CD4-positive, alpha-beta T cell treated with Interleukin-17A for 4 hours (primary cell): ENCODE measurements around the gene SSU72.
"Not testable (repeated sequence)": the region's sequence is repeated elsewhere in the genome, so short reads cannot be mapped to it uniquely, and the experiment has no call there.

ENCODE experiments used
- DNase-seq: peaks from one replicate; pipeline ENCODE4 v3.0.0-alpha.2; 2020; ENCODE audit warnings: mixed read lengths

The SSU72 gene

DNA sequence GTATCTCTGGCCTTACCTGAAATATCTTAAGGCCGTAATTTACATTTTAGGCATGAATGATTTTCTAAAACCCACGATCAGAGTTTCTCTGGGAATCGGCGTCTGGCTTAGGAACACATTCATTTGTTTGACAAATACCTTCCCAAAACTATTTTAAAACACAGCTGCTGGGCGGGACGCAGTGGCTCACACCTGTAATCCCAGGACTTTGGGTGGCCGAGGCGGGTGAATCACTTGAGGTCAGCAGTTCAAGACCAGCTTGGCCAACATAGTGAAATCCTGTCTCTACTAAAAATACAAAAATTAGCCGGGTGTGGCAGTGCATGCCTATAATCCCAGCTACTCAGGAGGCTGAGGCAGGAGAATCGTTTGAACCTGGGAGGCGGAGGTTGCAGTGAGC, 17.7 kb downstream of the SSU72 start:
- not testable (repeated sequence) for DNase-seq

DNA sequence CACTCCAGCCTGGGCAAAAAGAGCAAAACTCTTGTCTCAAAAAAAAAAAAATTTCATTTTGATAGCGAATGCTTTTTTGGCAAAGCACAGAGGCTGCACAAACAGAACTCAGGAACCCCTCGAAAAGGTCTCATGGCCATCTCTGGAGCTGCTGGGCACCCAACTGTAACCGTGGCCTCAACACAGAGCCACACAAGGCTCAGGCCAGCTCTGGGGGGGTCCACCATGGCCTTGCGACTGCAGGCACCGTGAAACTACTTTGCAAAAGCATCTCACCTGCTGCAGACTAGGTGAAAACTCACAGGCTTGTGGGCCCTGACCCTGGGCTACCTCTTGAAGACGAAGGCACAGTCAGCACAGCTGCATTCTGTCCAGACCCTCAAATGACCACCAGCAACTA, 18.2 kb downstream of the SSU72 start:
- DNase-seq = no peak

DNA sequence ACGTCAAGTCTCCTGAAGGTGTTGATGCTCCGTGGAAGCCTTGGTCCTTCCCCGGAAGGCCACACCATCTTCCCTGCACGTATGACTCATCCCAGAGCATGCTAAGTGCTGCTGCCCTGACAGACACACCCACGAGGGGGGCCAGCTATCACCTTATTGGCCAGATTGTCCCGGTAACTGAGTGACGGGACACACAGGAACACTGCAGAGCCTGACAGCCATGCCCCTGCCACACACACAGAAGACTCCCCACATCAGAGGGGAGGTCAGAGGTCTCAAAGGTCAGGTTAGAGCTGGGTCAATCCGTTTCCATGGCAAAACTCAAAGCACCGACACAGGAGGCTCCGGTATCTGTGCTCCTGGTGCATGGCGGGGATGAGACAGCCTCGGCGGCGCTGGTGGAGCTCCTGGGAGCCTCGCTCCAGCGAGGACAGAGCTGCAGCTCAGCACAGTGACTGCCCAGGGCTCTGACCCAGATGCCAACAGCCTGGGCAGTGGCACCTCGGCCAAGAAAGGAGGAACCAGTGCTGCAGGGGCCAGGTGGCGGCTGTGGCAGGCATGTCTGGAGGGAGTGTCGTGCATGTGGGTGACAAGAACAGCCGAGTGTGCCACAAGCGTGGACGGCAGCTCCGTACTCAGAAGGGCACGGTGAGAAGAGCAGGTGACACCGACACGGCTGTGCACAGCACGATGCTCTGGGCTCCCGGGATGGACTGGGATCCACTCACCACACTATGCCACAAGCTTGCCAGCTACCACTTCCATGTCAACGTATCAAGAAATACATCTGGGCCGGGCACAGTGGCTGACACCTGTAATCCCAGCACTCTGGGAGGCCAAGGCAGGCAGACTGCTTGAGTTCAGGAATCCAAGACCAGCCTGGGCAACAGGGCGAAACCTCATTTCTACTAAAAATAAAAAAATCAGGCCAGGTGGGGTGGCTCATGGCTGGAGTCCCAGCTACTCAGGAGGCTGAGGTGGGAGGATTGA, 19.4 kb downstream of the SSU72 start:
- DNase-seq = no peak

GRCh38 chr1:1554550-1554925, 20.1 kb downstream of the SSU72 start:
- DNase-seq = no peak

- DNase-seq = no peak
These were observed 20.7 kb downstream of the SSU72 start for GRCh38 chr1:1553821-1554494.

DNA sequence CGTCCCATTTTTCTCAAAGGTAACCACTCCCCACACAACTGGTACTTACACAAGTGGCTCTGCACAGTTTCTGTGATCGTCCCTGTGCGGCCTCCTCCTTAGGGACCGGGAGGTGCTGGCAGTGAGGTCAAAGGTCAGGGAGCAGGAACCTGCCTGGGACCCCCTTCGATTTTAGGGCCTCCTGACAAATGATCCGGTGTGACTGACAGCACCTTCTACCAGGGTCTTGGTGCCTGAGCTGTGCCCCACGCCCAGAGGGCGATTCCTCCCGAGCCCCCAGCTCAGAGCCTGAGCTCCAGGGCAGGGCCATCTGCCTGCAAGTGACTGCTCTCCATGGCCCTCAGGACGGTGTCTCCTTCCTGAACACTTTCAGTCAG, 22.4 kb downstream of the SSU72 start:
- no peak for DNase-seq

DNA sequence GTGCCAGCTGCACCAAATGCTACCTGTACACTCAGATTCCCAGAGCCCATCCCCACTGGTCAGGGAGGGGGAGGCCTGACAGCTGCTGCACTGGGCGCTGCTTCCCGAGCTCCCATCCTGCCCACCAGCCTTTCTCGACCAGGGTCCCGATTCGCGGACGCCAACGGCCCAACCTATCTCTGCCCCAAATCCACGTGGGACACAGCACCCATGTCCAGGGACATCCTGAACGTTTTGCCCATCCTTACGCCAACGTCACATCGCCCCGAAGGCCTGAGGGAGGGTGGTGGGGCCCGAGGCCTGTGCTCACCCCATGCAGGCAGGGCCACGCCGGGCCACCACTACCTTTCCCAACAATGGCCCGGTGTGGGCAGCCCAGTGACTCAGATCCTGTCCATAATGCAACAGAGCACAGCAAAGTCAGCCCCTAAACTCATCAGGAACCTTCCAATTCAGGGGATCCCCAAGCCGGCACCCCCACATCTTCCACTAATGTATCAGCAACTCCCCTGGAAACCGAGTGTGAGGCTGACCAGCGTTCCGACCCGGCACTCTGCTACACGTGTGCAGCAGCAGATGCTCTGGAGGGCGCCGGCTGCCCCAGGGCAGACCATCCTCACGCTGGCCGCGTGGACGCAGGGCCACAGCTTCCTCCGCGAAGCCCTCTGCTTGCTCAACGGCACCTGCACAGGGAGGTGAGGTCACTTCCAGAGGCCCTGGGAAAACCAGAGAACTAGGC, 23.0 kb downstream of the SSU72 start:
- no peak for DNase-seq

GRCh38 chr1:1550591-1551432, 23.9 kb downstream of the SSU72 start:
- no peak for DNase-seq

DNA sequence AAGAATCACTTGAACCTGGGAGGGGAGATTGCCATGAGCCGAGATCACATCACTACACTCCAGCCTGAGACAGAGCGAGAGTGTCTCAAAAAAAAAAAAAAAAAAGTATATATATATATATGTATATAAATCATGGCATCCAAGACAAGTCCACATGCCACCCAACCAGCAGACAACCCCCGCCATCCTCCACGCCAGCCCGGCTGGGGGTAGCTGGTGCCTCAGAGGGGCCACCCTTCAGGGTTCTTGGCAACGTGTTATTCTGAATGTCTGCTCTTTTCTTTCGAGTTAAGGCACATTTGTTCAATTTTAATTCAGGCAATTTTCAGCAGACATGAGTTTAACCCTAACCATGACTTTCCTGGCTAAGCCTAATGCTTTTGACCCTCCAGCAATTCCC, 24.6 kb downstream of the SSU72 start:
- DNase-seq = no peak

DNA sequence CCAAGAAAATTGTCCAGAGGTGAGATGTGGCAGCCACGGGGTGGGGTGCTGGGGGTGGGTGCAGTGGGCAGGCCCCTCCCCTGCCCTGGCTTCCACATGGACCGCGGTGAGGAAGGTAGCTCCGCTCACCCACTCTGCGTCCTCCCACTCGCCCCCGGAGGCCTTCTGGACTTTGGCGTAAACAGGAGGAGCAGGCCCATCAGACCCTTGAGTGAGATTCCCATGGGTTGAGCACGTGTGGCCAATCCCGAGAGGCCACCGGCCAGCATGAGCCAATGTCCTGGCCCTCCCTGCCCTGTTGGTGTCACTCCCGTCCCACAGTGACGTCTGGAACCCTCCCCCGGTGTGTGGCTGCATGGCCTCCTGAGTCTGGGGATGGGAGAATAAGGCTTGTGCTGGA, 26.1 kb downstream of the SSU72 start:
- DNase-seq = no peak

GRCh38 chr1:1547476-1547875, 27.2 kb downstream of the SSU72 start:
- DNase-seq = no peak

- no peak for DNase-seq
These were observed 27.7 kb downstream of the SSU72 start for GRCh38 chr1:1547011-1547410.

DNA sequence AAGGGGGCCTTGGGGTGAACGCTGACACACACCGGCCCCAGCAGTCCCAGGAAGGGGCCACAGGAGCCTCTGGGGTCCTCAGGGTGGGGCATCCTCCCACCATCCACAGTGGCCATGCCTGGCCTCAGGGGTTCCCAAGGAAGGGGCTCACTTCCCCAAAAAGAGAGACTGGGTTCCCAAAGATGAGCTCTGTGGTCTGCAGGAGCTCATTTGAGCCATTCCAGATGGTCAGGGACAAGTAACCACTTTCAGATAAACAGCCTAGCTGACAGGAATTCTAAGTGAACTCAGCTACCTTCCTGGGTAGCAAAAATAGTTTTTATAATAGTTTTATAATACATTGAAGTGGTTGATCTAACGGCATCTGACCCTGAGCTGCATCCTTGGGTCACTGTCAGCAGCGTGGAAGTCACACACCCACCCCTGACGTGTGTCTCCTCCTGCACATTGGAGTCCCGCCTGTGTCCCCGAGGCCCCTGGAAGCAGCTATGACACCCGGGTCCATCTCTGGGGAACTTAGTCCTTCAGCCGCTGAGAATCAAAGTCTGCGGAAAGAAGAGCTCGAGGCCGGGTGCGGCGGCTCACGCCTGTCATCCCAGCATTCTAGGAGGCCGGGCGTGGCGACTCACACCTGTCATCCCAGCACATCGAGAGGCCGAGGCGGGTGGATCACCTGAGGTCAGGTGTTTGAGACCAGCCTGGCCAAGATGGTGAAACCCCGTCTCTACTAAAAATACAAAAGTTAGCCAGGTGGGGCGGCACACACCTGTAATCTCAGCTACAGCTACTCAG, 28.5 kb downstream of the SSU72 start:
- DNase-seq = no peak

DNA sequence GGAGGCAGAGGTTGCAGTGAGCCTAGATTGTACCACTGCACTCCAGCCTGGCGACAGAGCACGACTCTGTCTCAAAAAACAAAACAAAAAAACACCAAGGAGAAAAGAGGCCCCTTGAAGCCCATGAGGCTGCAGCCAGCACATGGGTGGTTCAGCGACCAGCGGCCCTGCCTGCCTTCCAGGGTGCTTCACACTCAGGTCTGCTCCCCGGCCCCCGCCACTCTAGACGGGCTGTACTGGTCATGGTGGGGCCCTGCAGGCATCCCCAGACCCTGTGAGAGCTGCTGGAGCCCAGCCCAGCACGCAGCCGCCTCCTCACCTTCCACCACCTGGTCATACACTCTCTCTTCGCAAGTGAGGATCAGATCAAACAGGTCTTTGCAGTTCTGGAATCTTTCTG, 30.1 kb downstream of the SSU72 start:
- no peak for DNase-seq

GRCh38 chr1:1543706-1544099, 31.0 kb downstream of the SSU72 start:
- no peak for DNase-seq

- no peak for DNase-seq
These were observed 31.6 kb downstream of the SSU72 start for GRCh38 chr1:1542766-1543705.

DNA sequence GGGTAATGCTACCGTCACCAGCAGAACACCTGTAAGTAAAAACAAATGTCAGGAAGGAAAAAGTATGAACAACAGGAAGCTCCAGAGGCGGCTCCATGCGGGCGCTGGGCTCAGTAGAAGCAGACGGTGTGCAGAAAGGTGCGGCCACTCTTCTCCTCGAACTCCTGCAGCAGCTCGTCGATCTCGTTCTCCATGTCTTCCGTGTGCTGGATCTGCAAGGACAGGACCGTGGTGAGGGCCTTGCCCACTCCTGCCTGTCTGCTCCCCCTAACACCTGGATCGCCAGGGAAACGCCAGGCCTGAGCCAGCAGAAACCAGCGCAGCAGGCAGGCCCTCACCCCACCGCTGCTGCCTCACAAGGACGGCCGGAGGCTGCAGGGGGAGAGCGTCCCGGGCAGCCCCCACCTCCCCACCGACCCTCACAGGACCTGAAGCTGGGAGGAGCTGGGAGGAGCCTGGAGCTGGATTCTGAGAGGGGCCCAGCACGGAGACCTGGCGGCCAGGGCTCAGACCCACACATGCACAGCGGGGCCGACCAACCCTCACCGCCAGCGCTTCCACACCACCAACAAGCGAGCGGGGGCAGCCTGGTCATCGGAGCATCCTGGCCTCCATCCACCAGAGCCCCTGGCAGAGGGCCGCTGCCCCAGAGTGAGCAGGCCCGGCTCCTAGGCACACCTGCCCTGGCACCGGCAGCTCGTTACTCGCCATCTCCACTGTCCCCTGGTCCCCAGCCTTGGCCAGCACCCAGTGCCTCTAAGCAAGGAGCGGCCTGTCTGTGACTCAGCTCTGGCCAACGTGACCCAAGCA, 32.5 kb downstream of the SSU72 start:
- no peak for DNase-seq

- no peak for DNase-seq
These were observed 33.6 kb downstream of the SSU72 start for GRCh38 chr1:1540818-1541628.
